HG03135 (cell line): ENCODE results near the gene ZNF860.
A peak's percentile ranks its signal among the peaks of the same experiment; 100 is the strongest.

Source experiments
- ATAC-seq: cut with Tn5 transposase; IDR thresholded peaks from one replicate; pipeline ENCODE4 v1.9.1; 2021; ENCODE audit warnings: mild to moderate bottlenecking, moderate library complexity; ENCODE audit not compliant: unreplicated experiment

The ZNF860 gene

DNA sequence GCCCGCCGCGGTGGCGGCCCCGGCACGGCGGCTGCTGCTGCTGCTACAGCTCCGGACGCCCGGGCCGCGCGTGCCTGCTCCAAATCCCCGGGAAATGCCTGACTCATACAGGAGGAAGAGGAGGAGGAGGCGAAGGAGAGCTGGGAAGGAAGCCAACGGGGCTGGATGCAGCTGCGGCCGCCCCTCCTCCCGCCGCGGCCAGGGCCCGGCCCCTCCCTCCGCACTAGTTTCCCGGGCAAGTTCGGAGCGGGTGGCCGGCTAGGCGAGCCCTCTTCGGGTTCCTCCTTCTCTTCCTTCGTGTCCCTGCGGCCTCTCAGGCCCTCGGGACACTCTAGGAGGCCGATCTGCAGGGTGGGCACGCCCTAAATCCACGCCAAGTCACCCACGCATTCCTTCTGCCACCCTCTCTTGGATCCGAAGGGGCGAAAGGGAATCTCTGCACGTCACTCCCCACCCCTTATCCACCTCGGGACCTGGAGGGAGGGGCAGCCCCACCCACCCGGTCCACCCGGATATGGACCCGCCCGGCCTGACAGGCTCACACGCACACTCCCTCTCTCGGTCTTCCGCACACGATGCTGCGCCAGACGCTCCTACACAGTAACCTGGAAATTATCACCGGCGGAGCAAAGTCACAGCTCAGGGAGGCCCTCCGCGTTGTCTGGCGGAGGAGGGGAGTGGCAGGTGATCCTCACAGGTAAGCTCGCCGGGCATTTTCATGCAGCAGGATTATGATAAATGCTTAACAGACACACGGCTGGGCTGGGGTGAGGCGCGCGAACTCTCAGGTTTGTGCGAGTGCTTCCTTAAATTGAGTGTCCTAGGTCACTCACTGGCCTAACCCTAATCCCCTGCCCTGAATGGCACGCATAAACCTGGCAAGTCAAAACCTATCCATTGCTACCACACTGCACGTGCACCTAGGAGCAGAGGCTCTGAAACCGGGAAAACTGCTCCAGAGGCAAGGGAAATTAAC, at the start of gene ZNF860, which contains the start of gene OSBPL10:
Gene ZNF860 (plus strand): TSS at position 545 of the 976 bp plus-strand sequence. CDS start 7,330 bp downstream, outside the sequence.
Gene OSBPL10 (minus strand): TSS at position 57 of the 976 bp plus-strand sequence. CDS start 83 bp downstream, outside the sequence.
- ATAC-seq: no peak

DNA sequence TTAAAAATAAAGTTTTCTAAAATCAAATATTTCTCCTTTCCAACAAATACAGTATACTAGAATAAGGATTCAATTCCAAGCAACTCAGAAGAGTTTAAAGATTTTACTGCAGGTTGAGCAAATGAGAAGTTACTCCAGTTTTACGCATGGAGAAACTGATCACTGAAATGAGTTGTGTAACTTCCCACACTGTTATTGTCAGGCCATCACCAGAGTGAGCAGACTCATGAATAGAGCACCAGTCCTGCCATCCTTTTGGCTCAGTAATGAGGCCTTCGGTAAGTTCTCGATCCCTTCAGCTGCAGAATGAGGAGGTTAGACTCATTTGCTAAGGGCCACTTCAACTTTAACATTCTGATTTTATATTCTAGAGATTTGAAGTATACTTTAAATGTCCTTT, 48.6 kb upstream of the ZNF860 start:
- ATAC-seq: no peak

DNA sequence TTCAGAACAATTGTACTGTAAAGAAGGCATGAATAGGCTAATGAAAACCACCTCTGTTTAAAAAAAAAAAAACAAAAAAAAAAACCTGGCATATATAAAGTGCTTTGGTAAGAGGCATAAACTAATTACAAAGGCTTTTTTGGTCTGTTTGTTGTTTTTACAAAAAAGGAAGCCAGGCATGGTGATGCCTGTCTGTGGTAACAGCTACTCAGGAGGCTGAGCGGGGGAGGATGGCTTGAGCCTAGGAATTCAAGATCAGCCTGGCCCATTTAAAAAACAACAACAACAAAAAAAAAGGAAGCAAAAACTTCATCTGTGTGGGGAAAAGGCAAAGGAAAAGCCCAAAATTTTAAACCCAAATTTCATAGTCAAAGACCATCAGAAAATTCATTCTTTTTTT, 47.5 kb upstream of the ZNF860 start:
- ATAC-seq: no peak

DNA sequence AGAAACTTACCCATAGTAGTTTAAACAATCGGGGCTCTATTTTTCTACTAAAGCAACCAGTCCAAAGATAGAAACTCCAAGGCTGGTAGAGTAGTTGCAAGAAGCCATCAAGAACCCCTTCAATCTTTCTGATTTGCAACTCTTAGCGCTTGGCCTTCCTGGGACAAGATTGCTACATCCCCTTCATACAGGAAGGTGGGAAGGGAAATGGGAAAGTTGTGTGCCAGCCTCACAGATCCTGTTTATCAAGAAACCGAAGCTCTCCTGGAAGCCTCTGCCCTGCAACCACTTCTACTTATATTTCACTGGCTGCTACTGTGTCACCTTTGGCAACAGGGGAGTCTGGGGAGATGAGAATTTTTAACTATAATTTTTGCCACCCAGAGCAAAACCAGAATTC, 46.7 kb upstream of the ZNF860 start:
- no peak for ATAC-seq

DNA sequence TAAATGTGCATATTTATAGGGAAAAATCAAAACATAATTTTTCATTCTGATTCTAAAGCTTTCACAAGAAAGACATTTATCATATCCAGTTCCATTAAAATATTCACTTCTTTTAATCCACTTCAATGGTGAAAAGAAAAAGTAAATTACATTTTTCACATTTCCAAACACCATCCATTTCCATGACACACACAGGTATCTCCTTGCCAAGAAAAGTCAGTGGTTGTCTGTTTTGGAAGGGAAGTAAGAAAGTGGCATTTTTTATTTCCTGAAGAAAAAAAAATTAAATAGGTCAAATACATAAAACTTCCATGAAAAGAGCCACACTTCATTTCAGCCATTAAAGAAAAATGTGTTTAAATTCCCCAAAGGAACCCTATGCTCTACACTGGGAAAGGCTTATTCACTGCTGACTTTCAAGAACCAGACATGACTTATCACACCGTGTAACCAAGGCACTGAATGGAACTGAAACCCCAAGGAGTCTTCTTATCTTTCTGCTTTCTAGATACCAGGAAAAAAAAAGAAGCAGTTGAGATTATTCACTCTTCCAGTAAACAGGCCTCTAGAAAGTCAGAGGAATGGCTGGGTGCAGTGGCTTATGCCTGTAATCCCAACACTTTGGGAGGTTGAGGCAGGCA, 45.0 kb upstream of the ZNF860 start:
- no peak for ATAC-seq

DNA sequence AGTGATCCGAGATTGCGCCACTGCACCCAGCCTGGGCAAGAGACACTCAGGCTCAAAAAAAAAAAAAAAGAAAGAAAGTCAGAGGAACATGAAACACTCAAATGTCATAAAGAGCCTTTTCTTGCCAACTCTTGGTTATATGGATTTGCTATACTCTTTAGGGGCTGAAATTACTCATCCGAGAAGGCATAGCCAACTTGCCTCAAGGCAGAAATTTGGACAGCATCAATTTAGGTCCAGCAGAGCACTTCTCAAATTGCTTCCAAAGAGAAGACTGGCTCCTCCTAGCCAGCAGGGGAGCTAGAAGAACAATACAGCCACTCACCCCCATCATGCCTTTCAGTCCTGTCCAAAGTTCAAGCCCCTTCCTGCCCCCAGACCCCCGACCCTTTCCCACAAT, 44.3 kb upstream of the ZNF860 start:
- ATAC-seq: no peak

DNA sequence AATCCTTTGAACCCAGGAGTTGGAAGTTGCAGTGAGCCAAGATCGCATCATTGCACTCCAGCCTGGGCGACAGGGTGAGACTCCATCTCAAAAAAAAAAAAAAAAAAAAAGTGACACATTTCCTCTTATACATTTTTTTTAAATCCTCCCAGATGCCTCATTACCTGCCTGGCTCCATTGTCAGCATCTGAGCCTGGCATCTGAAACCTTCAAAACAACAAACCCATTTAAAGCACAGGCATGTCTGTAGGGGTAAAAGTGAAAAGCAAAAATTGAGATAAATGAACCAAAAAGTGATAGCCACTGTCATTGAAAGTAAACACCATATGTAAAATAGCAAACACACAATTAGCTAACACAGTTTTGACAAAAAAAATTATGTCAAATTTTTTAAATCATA, 39.1 kb upstream of the ZNF860 start:
- ATAC-seq: no peak

DNA sequence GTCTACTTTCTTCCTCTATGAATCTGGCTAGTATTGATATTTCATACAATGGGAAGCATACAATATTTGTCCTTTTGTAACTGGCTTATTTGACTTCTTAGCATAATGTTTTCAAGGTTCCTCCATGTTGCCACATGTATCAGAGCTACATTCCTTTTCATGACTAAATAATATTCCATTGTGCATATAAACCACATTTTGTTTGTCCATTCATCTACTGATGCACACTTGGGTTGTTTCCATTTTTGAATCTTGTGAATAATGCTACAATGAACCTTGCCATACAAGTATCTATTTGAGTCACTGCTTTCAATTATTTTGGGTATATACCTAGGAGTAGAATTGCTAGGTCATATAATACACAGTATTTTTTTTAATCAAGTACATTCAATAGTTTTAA, 38.5 kb upstream of the ZNF860 start:
- ATAC-seq: no peak

DNA sequence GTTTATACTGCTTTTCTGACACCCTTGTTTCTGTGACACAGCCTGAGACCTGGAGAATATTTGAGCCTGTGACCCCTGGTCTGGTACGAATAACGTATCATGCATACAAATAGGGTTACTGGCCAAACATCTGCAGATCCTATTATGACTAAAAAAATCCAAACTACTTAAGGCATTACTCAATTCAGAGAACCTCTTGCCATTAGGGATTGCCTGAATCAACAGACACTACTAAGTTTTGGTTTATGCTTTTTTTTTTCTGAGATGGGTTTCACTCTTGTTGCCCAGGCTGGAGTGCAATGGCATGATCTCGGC, 35.9 kb upstream of the ZNF860 start:
- ATAC-seq: no peak

DNA sequence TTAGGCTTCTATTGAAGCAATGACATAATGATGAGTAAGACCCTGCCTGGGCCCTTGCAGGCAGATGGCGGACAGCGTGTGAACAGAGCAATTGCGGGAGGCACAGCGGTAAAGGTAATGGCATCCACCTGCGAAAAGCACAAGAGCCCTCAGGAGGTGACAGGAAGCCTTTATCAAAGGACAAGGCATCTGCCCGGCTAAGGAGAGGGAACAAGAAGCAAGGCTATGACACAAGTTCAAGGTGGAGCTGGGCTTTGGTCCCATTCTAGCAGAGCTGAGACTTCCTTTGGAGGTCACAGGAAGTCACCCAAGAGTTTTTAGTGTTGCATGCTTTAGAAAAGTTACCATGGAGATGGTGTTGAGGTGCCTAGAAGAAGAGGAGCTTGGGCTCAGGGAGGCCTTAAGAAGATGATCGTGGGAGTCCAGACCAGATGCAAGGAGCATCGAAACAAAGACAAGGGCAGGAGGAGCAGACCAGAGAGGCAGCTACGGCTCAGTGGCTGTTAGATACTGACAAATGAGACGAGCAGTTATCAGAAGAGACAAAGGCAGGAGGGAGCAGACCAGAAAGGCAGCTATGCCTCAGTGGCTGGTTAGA, 35.0 kb upstream of the ZNF860 start:
- ATAC-seq: no peak

DNA sequence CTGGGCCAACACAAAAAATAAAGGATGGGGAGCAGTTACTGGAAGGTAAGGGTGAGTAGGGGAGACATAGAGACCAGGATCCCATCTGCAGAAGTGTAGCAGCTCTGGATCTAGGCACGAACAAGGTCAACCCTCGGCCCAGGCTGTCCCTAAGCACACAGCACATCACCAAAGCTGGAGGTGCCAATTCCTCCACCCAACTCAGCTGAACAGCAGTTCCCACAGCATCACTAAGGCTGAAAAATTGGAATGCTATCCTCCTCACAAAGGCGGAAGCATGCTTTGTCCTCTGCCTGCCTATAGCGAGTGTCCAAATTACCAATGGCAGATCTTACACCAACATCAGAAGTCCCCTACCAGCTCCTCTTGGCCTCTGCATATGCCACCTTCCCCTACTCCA, 34.4 kb upstream of the ZNF860 start:
- ATAC-seq: no peak

DNA sequence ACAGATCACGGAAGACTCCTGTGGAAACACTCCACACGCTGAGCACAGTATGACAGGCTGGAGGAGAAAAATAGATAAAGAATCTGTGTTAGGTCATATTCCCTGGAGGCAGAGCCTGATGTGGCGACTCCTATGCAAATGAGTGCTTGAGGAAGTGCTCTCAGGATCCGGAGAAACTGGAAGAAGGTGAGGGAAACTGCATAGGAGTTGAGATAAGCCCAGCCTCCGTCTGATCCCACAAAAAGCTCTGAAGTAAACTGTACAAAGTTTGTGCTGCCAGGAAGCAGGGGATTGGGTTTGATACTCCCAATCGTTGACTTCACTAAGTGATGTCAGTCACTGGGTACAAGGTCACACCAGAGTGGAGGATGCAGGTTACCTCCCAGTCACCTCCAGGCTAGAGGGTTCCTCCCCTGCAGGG, 33.9 kb upstream of the ZNF860 start:
- ATAC-seq: no peak

DNA sequence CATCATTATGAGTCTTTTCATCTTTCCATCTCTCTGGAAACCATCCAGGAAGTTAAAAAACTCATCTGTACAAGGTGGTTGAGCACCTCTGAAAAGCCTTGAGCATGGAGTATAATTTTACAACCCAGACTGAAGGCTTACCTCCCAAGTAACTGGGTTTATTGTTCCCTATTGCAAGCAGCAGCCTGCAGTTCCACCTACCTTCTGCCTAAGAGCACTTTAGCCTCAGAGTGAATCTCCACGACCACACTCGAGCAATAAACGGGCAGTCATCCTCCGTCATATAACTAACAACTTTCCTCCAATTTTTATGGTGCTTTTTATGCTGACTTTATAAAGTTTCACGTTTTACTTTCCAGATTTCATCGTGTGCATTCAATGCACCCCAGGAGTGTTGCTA, 33.3 kb upstream of the ZNF860 start:
- no peak for ATAC-seq

DNA sequence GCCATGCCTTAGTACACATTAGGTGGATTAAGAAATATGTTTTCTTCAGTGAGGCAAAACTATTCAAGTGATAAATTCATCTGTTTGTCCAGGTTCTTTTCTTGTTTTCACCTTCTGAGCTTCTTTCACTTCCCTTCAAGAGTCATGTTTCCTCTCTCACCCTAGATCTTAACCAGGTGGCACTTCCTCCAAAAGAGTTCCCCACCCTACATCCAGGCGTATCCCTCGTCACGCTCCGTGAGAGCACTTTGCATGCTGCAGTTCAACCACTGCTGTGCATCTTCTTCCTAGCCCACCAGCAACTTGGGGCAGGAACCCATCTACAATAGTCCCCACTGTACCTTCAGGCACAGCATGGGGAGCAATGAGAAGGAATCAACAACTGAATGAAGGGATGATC, 29.3 kb upstream of the ZNF860 start:
- peak; percentile 89 for ATAC-seq

DNA sequence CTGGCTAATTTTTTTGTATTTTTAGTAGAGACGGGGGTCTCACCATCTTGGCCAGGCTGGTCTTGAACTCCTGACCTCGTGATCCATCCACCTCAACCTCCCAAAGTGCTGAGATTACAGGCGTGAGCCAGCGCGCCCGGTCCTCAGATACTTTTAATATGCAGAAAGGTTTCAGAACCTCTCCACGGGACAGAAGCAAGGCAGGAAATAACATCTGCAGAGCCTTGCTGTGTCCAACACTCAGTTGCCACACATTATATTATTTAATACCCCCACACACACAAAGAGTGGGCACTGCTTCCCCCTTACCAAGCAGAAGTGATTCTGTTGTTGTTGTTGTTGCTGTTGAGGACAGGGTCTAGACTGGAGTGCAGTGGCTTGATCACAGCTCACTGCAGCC, 28.5 kb upstream of the ZNF860 start:
- no peak for ATAC-seq

DNA sequence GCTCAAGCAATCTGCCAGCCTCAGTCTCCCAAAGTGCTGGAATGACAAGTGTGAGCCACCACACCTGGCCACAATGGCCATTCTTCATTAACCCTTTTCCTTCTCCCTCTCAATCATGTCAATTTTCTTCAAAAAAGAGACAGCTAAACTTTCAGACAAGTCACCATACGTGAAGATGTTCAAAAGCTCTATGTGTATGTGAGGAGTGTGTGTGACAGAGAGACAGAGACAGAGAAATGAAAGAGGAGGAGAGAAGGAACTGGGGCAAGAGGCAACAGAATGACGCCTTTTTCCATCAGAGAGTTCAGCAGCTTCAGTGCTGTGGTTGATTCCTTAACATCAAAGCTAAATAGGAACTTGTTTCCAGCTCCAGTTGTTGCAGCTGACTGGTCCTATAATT, 27.9 kb upstream of the ZNF860 start:
- no peak for ATAC-seq

DNA sequence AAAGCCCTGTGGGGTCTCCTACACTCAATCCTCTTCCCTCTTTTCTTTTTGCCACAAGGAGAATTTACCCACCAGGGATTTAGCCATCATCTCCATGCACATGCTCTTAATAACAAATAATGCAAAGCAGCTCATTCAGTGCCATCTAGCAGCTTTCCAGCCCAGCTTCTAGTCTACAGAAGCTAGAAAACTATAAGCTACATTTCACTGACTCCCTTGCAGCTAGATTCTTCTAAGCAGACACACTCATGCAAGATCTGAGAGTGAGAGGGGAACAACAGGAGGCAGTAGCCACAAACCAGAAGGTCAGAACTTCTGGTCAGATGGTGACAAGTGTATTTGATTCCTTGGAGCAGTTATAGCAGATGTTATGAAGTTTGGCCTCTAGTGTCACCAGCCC, 26.0 kb upstream of the ZNF860 start:
- ATAC-seq: no peak

DNA sequence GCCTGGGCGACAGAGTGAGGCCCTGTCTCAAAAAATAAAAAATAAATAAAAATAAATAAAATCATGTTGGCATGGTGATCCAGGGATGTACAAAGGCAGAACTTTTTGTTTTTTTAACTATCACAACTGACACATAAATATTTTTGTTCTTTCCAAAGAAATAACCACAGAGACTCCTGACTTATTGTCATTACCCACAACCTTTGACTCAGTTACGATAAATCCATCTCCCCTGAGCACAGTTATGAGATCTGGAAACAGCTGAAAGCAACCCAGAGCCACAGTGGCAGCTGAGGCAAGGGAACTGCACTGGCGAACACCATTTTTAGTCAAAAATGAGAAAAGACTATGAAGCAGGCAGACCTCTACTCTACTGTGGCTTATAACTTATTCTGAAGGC, 24.4 kb upstream of the ZNF860 start:
- ATAC-seq: no peak

DNA sequence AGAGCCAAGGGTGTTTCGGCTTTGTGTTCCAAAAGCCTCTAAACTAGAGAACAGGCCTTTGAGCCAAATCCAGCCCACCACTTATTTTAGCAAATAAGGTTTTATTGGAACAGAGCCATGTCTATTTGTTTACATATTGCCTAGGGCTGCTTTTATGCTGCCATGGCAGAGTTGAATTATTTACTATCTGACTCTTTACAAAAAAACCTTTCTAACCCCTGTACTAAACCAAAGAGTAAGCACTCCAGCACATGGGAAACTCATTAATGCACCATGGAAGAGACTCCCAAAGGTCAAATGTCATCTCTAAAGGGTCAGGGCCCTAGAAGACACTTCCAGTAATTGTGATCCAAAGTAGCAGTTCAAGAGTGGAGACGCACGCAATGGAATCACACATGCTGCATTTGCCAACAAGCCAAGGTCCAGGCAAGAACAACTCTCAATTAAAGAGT, 22.8 kb upstream of the ZNF860 start:
- no peak for ATAC-seq

DNA sequence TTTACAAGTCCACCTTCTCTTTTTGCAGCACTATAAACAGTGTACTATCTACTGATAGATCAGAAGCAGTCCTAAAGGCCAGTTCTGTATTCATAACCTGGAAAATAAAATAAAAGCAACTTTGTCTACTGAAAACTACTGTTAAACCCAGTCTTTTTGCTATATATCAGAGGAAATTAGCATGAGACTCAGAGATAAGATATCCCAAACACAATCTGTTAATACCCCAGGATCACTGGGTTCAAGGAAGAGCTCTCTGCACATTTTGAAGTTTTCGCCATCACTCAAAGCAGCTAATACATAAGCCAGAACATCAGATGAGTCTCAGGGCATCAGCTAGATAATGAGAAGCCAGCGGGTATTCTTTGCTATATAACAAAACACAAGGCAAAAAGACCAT, 22.3 kb upstream of the ZNF860 start:
- ATAC-seq: no peak

DNA sequence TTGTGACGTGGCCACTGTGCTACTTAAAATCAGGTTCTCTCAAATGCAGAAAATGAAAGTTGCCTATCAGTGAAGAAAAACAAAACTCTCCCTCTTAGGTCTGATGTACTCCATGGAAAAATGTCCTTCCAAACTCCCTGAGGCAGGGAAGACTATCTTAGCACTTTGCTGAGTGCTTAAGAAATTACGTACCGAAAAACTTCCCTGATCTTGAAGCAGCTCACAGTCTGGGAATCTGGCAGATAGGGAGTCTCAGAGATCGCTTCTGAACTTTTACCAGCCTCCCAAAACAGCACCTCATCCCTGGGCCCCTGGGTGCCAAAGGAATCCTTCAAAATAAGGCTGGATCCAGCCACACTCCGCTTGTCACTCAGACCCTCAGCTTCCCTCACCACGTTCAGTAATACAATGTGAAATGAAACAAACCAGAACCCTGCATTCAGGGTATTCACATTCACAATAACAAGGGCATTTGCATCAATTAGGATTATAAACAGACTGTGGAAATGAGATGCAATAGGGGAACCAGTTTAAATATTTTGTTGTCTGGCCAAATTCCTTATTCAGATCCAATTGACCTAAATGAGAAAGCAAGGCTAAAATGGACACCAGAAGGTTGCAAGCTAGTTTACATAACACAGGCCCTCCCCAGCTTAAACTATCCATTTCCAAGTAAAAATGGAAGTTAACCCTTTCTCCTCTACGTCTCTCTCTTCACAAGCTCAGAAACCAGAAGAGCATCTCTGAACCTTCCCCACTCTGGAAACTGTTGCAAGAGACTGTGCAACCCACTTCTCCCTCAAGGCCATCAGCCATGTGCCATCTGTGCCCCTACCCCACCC, 21.4 kb upstream of the ZNF860 start:
- ATAC-seq: peak; percentile 23
